Measurements from ENCODE around the gene EPS8L1. TPM values are rescaled to one million over a fixed set of nuclear protein-coding genes. Genes with fewer than 3 reads are reported as not detected.
"Not testable (repeated sequence)": the region's sequence is repeated elsewhere in the genome, so short reads cannot be mapped to it uniquely, and the experiment has no call there.

The EPS8L1 gene
- total and polyA plus RNA-seq, 2 of the 4 experiments (the other 2 are of a cell fraction), result 0.90 to 2.9 TPM

DNA sequence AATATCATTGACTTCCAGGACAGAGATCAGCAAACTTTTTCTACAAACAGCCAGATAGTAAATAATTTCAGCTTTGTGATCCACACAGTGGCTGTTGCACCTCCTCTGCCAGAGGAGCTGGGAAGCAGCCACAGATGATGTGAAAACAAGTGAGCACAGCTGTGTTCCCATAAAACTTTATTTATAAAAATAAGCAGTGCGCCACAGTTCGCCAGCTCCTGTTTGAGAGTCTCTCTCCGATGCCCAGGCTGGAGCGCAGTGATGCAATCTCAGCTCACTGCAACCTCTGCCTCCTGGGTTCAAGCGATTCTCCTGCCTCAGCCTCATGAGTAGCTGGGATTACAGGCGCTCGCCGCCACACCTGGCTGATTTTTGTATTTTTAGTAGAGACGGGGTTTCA lies 10.2 kb upstream of the EPS8L1 start:
- in situ Hi-C loops (cut with MboI; ENCODE audit: low sequenced_read_pairs); H3K9me3 ChIP-seq (ENCODE audit: control insufficient read depth, insufficient read depth, low read length); H3K9ac ChIP-seq (ENCODE audit: low read depth, low read length); H3K36me3 ChIP-seq (ENCODE audit: control insufficient read depth, insufficient read depth, low read length); H2AK5ac ChIP-seq (ENCODE audit: low read depth, low read length); H3K14ac ChIP-seq (replicated peaks; ENCODE audit: low read depth, low read length); H4K91ac ChIP-seq (ENCODE audit: insufficient read depth, low read depth, low read length); H3K27ac ChIP-seq (ENCODE audit: insufficient read depth, low read length); H3K56ac ChIP-seq (ENCODE audit: extremely low read depth, insufficient read depth, low read length); H3K23ac ChIP-seq (ENCODE audit: low read depth, low read length); H4K8ac ChIP-seq (ENCODE audit: low read depth in 2 of 2, low read length in 2 of 2); H3K4ac ChIP-seq (ENCODE audit: low read depth, low read length); BruUV-seq (replicated peaks); H2BK15ac ChIP-seq (ENCODE audit: low read depth, low read length); H2AFZ ChIP-seq (replicated peaks; ENCODE audit: low read length, poor library complexity); H3K4me2 ChIP-seq (ENCODE audit: low read depth, low read length); H2BK5ac ChIP-seq (ENCODE audit: low read depth, low read length, poor library complexity, severe bottlenecking); dilution Hi-C loops (cut with HindIII; ENCODE audit: low sequenced_read_pairs, unreplicated experiment); H3K4me3 ChIP-seq (ENCODE audit: insufficient read depth, low read depth, low read length); POLR2A ChIA-PET (ENCODE audit: unreplicated experiment); DNase-seq; H4K20me1 ChIP-seq (ENCODE audit: insufficient read depth, low read length); H2AK9ac ChIP-seq (replicated peaks; ENCODE audit: low read depth, low read length, poor library complexity); H2BK20ac ChIP-seq (ENCODE audit: low read depth, low read length); H2BK120ac ChIP-seq (ENCODE audit: low read depth, low read length); H3K79me1 ChIP-seq (ENCODE audit: low read depth in 1 of 2, low read length in 2 of 2); ATAC-seq (ENCODE audit: low read depth); H3K4me1 ChIP-seq (ENCODE audit: control insufficient read depth, insufficient read depth, low read length); H4K5ac ChIP-seq (ENCODE audit: low read depth, low read length); H3K18ac ChIP-seq (ENCODE audit: low read depth, low read length); H3K9me1 ChIP-seq (ENCODE audit: insufficient read depth, low read length): not testable (repeated sequence)
- WGBS, 2 experiments (ENCODE audit: extremely low coverage in 2 of 2, insufficient read length in 1 of 2), result 90% methylated on average over 4 of the region's 9 CpGs; no CpG with 5 or more reads in 1 of the 2 experiments
- intact Hi-C loops (cut with micrococcal nuclease), result loop anchor here (10.0 kb wide), 1 partner anchor 591 kb away; the partner anchor contains the start of gene CDC42EP5
- H3K27me3 ChIP-seq (ENCODE audit: control insufficient read depth, insufficient read depth, low read length), result peaks cover 22% of the 10 kb centered on the region
- CTCF ChIA-PET, result interaction anchor here (0.6 to 0.7 kb wide), 2 partner anchors 518 to 1024 kb away, joined by 3 to 4 read pairs; no protein-coding TSS in a partner anchor
